ENCODE data around the gene HECA.
A peak's percentile ranks its signal among the peaks of the same experiment; 100 is the strongest.
"Not testable (repeated sequence)": the region's sequence is repeated elsewhere in the genome, so short reads cannot be mapped to it uniquely, and the experiment has no call there.

HECA gene

DNA sequence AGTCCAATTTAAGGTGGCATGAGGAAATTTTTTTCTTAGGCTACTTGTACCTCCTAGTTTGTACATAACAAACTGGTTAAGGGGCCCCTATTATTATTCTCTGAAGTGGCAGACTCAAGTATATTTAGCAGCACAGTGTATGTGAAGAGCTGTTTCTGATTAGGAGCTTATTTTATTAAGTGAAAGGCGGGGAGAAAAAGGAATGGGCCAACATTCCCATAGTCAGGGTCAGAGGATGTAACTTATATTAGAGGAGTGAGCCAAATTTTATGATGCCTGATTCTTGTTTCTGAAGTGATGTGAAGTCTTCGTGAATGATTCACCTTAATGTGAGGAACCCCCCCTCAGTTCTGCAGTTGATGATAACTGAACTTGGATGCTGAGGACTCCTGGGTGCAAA lies 2.8 kb downstream of the HECA start:
- no peak for DNase-seq

DNA sequence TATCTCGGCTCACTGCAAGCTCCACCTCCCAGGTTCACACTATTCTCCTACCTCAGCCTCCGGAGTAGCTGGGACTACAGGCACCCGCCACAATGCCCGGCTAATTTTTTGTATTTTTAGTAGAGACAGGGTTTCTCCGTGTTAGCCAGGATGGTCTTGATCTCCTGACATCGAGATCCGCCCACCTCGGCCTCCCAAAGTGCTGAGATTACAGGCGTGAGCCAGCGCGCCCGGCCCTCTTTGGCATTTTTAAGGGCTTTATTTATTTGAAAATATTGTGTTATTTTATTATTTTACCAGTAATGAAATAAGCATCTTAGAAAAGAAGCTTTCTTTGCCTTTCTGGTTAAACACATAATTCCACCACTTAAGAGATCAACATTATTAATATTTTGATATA lies 6.0 kb downstream of the HECA start:
- DNase-seq = not testable (repeated sequence)

DNA sequence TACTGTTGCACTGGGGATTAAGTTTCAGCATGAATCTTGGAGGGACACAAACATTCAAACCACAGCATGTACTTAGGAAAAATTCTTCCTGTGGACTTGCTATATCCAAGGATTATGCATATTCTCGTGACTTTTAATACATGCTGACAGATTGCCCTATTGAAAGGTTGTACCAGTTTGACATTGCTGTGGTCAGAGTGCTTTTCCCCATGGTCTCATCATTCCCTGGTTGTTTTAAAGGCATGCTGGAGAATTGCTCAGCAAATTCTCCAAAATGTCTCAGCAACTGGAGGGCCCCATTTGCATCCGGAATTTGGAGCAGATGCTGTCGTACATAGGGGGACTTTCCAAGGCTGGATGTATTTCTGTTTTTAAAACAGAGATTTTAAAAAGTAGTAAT lies 7.4 kb downstream of the HECA start:
- DNase-seq = no peak

DNA sequence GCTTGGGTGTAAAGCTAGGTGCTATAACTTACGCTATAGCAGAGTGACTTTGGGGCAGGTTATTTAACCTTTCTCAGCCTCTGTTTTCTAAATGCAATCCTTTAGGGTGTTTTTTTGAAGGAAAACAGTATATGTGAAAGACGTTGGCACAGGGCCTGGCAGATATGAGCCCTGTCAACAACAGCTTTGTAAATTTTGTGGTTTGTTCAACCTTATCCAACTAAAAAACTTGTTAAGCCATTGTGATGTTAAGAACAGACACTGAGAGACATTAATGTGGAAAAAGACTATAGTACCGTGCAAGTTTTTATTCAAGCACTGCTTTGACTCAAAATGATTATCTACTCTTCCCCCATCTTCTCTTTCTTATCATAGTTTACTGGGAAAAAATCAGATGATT lies 8.2 kb downstream of the HECA start:
- no peak for DNase-seq

DNA sequence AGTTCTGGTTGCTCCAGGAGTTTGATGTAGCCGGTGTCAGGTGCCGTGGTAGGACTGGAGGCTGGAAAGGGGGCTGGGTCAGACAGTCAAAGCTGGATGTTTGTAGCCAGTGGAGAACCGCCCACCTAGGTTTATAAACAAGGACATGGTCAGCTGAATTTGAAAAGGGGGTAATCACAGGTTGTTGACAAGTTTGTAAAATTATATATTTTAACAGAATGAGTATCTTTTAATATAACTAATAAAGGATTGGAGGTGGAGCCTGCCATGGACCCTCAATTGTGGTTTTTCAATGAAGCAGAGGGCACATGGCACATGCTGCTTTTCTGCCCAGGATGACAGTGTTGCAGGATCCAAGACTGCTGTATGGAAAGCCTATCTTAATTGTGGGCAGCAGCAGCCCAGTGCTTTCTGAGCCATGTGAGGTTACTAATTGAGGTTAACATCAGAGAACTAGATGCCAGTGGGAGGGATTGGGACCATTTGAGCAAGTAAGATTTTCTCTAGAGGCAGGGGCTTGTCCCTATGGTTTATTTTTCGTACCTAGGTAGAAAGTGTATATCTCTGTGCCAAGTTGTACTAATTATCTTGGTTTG lies 9.7 kb downstream of the HECA start:
- no peak for DNase-seq

DNA sequence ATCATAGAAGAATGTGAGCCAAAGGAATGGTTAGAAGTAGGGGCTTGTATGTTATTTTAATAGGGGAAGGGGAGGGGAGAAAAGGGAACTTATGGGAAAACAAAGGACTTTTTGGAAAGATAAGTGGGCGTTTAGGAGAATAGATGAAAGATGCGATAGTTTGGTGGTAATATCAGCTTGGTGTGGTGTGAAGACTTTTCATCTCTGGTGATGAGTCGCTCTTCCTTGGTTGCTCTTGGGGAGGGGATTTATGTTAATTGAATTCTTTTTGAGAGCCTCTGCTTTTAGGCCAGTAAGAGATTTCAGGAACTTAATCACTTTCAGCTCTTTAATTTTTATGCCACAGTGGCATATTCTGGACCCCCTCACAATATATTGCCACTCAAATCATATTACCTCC lies 10.8 kb downstream of the HECA start:
- no peak for DNase-seq

DNA sequence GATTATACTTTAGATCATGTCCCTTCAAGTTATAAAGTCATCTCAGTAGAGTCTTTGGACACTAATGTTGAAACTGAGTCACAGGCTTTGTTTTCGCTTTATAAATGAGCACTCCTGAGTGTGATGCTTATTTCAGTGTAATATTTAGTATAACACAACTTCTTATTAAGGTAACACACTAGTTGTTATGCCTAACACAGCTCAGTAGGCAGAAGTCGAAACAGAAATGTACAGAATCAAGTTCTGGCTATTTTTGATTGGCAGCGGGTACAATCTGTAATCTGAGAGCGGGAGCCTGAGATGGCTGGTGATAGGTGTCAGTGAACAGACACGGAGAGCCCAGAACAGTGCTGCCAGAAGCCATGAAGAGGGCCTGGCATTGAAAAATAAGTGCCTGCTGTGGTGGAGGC lies 11.4 kb downstream of the HECA start:
- DNase-seq = no peak

DNA sequence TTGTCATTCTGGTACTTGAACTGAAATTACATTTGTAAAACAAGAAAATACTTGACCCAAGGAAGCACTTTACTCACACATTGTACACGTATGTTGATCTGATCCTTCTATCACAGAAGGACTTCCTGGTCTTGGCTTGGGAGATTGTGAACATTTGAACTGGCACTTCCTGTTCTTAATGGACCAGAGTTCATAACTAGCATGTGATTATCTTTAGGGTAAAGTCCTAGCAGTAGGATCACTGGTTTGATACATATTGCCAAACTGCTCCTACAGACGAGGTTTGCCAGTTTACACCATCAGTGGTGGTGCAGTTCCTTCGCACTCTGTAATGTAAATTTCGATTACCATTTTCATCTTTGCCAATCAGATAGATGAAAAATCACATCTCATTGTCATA lies 12.7 kb downstream of the HECA start:
- DNase-seq = no peak

DNA sequence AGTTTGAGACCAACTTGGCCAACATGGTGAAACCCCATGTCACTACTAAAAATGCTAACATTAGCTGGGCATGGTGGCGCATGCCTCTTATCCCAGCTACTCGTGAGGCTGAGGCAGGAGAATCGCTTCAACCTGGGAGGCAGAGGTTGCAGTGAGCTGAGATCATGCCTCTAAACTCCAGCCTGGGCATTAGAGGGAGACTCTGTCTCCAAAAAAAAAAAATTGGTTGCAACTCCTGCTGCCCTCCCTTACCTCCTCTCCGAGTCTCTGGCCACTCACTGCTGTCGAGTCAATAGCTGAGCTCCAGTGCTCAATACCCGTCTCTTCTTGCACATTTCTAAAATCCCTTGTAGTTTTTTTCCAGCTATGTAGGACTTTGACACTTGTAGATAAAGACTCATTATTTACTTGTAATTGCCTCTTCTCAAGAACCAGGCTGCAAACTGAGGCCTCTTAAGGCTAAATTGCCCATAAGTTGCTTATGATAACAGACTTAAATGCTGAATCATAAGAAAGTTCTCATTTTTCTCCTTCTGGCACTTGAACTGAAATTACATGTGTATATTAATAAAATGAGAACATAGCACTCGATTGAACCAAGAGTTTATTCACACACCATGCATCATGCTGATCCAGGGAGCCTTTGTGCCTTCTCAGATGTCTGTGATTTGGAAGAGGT lies 13.8 kb downstream of the HECA start:
- peak; percentile 44 for DNase-seq

DNA sequence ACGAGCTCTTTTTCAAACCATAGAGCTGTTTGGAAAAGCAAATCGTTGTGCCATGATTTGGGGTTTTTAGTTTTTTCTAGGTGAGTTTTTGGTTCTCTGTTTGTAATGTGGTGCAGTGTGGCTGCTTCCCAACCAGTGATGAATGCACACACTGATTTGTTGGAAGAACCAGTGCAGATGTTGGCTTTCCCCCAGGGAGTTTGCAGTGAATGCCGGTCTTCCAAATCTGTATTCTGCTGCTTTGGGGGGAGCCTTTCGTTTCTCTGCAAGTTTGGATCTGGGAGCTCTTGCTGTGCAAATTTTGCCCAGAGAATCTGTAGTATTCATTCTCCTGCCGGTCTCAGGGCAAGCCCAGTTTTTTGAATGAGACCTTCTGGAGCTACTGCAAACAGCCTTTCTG lies 14.5 kb downstream of the HECA start:
- no peak for DNase-seq

DNA sequence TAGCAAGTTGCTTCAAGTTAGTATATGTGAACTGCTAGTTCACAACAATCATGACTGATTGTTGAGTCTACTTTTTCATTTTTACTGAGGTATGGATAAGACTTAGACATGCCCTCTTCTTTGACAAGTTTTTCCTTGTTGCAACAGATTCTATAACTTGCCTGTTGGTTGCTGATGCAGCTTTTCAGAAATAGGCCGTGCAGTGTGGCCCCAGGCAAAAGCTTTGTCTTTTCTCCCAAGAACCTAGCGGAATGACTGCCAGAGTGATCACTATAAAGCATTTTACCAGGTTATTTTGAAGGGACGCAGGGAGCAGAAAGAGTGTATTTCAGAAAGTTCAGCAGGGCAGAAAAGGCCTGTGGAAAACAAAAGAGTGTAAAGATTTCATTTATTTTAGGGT lies 16.0 kb downstream of the HECA start:
- DNase-seq = no peak

DNA sequence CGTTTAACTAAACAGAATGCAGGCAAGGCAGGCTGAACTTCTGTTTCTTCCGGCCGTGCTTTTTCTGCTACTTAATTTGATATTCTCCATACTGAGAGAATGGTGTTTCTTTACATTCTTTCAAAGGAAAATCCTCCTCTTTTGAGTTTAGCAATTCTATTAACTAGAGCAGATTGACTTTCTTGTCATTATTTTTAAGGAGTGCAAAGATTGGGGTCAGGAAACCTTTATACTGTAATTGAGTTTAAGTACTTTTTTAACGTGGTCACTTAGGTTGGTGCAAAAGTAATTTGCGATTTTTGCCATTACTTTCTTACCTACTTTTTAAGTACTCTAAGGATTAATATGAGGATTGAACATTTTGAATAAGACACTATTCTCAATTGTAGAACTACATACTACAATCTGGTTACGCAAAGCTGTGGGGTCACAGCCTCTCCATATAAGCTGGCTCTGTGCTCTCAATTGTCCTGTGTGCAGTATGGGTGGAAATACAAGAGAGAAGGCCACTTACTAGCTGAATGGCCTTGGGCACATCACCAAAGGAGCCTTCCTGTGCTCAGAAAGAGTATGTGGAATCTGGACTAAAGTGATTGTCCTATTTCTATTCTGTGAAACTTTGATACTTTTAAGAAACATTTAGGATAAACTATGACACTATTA lies 16.7 kb downstream of the HECA start:
- DNase-seq = no peak

DNA sequence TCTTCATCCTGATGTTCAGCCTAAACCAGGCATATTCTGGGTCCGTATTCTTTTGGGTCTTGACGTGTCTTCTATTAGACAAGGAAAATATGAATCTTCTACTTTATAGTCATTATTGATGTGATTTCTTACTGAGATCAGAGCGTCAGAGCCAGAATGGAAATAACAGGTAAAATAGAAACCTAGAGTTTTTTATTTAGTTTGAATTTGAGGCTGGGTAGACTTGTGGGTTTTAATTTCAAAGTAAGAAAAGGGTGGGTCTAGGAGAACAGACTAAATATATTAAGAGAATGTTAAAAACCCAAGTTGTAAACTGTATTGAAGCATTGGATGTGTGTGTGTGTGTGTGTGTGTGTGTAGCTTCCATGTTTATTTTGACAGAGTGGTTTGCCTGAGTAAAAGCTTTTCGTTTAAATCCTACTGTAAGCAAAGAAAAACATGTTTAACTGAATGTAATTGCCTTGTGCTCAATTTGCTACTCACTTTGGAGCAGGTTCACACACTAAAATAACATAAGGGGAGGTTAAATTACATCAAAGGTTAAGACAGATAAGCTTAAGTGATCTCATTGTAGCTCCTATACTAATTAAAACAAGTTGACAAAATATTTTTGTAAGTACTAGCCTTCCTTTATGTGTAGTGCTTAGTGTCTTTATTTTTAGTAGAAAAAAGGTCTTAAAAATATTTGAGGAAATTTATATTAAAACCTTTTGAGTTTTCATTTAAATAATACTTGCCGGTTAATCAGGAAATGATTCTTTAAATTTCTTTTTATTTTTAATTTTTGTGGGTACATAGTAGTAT lies 17.4 kb downstream of the HECA start:
- DNase-seq = no peak

DNA sequence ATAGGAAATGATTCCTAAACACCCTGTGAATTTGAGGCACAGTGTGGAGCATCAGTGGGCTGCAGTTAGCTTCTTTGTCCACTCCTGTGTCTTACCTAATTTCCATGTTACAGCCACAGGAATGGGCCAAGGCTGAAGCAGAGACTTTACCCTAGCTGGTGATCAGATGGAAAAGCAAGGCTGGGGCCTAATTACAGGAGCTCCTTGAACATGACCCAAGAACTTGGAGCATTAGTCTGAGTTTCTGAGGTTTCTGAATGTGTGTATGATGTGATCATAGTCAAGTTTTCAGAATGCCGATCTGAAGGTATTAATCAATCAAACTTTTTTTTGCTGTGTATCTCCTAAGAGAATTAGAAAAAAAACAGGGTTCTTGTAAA lies 18.0 kb downstream of the HECA start:
- DNase-seq = no peak

DNA sequence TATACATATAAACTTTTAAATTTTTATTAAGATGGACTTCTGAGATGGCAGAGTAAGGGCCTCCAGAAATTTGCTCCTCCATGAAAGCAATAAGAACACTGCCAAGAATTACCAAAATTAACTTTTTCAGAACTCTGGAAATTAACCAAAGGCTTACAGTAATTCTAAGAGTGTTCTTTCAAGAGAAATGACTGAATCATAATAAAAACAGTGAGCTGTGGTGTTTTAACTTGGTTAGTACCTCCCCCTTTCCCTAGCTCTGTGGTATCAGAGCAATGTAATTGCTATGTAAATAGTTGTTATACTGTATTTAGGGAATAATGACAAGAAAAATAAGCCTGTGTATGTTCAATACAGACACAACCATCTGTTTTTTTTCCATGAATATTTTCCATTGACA lies 19.0 kb downstream of the HECA start:
- DNase-seq = no peak

DNA sequence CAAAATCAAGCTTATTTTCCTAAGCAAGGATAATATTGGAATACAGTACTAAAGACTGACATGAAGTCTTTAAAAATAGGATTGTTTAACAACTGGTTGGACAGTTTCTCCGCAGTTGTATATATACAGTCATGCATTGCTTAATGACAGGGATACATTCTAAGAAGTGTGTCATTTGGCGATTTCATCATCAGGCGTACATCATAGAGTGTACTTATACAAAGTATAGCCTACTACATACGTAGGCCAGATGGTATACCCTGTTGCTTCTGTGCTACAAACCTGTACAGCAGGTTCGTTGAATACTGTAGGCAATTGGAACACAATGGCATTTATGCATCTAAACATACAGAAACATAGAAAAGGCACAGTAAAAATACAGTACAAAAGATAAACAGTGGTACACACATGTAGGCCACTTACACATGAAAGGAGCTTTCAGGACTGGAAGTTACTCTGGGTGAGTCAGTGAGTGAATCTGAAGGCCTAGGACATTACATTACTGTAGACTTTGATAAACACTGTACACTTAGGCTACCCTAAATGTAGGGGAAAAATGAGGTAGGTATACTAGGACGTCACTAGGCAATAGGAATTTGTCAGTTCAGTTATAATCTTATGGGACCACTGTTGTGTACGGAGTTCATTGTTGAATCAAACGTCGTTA lies 20.1 kb downstream of the HECA start:
- DNase-seq = no peak

DNA sequence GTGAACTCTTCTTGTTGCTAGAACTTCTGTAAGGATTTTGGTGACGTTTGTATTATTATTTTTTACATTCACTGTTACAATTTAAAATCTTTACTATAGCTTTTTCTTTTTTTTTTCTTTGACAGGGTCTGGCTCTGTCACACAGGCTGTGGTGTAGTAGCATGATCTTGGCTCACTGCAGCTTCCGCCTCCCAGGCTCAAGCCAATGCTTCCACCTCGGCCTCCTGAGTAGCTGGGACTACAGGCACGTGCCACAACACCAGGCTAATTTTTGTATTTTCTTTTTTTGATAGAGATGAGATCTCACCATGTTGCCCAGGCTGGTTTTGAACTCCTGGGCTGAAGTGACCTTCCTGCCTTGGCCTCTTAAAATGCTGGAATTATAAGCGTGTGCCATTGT lies 21.2 kb downstream of the HECA start:
- no peak for DNase-seq

DNA sequence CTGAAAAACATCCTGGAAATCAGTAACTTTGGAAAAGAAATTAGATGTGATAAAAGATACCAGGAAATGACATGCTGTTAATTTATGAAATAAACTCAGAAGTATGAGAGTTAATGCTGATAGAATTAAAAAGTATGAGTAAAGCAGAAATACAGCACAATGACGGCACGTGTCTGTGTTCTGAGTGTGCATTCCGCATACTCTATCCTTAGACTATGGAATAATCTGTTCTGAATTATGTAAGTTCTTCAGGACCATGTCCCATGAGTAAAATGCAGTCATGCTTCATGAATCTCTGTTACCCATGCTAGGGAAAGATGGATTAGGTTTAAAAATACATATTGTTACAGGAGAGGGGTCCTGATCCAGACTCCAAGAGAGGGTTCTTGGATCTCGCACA lies 21.7 kb downstream of the HECA start:
- no peak for DNase-seq

DNA sequence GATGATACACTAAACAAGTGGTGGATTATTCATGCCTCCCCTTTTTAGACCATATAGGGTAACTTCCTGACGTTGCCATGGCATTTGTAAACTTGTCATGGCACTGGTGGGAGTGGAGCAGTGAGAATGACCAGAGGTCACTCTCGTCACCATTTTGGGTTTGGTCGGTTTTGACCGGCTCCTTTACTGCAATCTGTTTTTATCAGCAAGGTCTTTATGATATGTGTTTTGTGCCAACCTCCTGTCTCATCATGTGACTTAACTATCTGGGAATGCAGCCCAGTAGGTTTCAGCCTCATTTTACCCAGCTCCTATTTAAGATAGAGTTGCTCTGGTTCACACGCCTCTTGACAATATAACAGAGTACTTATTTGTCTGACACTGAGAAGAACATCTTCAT lies 22.2 kb downstream of the HECA start:
- not testable (repeated sequence) for DNase-seq

DNA sequence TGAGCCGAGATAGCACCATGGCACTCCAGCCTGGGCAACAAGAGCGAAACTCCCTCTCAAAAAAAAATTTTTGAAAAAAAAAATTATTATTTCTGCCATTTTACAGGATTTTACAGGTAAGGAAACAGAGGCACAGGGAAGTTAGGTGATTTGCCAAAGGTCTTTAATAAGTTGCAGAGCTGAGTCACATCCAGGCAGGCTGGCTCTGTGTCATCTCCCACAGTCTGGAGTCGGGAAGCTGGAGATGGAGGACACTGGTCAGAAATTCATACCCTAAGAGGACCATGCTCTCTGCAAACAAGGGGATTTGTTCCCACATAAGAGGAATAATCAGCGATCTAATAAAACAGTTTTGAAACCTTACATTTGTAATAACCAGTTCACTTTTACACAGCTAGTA lies 24.1 kb downstream of the HECA start:
- no peak for DNase-seq

DNA sequence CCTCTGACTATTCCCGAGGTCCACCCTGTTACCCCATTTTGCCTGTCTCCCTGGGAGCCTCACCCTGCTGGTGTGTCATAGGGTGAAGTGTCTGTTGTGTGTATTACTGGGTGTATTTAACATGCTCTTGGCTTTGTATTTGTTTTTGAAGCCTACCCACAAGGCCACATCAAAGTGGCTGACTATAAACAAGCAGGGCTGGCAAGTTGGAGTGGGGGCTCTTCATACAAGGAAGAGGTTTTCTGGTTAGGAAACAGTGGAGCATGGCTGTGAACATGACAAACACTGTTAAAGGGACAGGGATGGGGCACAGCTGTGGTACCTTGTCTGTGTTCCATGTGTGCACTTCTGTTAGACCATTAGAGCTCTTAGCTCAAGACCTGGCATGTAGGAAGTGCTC lies 26.3 kb downstream of the HECA start:
- peak; percentile 70 for DNase-seq

DNA sequence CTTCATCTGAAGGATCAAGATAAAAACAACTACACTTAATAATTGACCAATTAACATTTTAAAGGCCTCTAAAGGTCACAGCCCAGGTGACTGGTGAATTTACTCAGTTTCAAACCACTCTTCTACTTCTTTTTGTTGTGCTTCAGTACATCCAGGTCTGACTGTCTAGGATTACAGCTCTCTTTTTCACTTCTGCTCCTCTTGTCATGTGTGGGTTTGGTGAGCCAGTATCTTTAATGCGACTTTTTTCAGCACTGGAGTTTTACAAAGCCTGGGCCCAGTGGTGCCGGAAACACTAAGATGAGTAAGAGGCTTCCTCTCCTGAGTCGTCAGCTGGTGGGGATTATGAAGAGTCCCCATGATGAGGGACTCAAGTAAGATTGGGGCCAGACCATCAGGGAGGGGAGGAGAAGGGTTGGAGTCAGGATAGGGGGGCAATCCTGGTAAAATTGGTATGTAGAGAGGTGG lies 27.0 kb downstream of the HECA start:
- no peak for DNase-seq

DNA sequence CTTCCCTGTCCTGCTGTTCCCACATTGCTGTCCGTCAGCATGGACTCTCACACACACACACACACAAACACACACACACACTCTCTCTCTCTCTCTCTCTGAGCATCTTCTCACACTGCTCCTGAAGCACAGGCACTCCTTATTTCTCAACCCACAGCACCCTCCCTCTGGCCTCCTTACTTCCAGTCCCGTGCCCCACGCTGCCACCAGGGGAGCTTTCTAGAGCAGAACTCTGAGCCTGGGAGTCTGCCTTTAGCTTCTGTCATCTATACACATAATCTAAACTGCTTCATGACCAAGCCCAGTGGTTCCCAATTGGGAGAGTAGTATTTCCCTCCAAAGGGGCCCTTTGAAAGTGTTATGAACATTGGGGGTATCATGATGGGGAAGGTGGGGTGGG lies 29.1 kb downstream of the HECA start:
- DNase-seq = no peak

Data from DMS79 (cell line).